Fibroblast of lung (primary cell): ENCODE data around the gene ART4.

Source experiments
- EZH2 ChIP-seq: IDR thresholded peaks from 2 replicates; pipeline ENCODE4 v1.5.1; 2012; ENCODE audit warnings: low read length, control low read depth, mild to moderate bottlenecking; ENCODE audit errors: missing control alignments
- TF ChIP-seq, protein P1 (sequence below), 2 donors: IDR thresholded peaks in 1 of 2; conservative IDR thresholded peaks in 1 of 2; 1 replicate in 1 of 2; 2 replicates in 1 of 2; pipeline ENCODE4 v1.5.1; 2011 to 2012; ENCODE audit warnings: low read length in 2 of 2, control low read depth in 1 of 2, inconsistent platforms in 1 of 2, low read depth in 1 of 2, mild to moderate bottlenecking in 1 of 2

DNA sequence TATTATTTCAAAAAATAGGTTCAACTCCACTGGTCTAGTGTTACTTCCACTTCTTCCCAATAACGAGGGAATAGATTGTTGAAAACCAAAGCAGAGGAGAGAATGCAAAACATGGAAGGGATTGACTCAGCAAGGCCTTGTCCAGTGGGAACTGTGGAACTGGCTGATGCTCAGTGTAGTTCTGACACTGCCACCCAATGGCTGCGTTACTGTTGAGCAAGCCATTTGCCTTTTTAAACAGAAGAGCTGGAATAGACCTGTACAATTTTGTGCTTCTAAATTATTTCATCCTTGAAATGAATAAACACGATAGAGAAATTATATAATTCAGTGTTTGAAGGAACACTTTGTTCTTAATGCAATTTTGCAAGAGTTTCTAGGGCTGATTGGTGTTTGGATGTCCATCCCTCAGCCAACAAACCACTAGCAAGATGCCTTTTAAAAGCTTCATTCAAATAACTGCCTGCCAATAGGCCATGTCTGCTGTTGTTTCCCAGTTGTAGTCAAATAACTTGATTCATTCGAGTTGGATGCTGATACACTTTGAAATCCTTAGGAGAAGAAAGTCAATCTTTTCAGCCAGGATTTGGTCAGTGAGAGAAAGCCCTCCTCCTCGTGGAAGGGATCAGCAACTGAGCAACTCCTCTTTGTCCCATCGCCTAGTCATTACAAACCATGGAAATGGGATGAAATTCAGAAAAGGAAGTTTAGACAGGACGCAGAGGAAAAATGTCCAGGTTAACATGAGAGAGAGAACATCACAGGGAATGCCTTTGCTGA, 49.6 kb upstream of the ART4 start:
- TF ChIP-seq, protein P1, sequence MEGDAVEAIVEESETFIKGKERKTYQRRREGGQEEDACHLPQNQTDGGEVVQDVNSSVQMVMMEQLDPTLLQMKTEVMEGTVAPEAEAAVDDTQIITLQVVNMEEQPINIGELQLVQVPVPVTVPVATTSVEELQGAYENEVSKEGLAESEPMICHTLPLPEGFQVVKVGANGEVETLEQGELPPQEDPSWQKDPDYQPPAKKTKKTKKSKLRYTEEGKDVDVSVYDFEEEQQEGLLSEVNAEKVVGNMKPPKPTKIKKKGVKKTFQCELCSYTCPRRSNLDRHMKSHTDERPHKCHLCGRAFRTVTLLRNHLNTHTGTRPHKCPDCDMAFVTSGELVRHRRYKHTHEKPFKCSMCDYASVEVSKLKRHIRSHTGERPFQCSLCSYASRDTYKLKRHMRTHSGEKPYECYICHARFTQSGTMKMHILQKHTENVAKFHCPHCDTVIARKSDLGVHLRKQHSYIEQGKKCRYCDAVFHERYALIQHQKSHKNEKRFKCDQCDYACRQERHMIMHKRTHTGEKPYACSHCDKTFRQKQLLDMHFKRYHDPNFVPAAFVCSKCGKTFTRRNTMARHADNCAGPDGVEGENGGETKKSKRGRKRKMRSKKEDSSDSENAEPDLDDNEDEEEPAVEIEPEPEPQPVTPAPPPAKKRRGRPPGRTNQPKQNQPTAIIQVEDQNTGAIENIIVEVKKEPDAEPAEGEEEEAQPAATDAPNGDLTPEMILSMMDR (conservative IDR thresholded peaks at IDR 0.05 in 1 of 2, IDR thresholded peaks at IDR 0.05 in 1 of 2; ENCODE audit: low read depth in 1 of 2, low read length in 2 of 2): peak in 1 of 2 donors; percentile 23
- no peak for TF ChIP-seq EZH2
